ENCODE results near the gene VMA21.

The VMA21 gene

GRCh38 chrX:151396825-151397740 is at the start of gene VMA21:
Gene VMA21, plus strand, starts transcription at chrX:151397206. Its CDS starts 103 bp downstream, at chrX:151397309.
- peak; percentile 88 for DNase-seq

DNA sequence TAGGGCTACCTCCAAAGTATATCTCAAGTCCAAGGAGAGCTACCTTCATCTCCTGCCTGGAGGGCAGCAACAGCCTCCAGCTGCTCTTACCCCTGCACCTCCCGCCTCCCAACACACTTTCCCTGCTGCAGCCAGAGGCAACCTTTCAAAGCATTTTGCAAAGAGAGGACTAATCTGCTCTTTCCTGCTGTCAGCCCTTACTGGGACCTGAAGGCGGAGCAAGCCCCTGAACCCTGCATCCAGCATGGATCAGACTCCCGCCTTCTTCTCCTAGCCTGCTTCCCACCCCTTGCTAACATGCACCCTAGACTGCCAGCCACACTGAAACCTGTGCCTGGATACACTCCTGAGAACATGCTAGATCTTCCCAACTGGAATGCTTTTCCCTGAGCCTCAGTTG is 37.7 kb upstream of the VMA21 start:
- DNase-seq: no peak

DNA sequence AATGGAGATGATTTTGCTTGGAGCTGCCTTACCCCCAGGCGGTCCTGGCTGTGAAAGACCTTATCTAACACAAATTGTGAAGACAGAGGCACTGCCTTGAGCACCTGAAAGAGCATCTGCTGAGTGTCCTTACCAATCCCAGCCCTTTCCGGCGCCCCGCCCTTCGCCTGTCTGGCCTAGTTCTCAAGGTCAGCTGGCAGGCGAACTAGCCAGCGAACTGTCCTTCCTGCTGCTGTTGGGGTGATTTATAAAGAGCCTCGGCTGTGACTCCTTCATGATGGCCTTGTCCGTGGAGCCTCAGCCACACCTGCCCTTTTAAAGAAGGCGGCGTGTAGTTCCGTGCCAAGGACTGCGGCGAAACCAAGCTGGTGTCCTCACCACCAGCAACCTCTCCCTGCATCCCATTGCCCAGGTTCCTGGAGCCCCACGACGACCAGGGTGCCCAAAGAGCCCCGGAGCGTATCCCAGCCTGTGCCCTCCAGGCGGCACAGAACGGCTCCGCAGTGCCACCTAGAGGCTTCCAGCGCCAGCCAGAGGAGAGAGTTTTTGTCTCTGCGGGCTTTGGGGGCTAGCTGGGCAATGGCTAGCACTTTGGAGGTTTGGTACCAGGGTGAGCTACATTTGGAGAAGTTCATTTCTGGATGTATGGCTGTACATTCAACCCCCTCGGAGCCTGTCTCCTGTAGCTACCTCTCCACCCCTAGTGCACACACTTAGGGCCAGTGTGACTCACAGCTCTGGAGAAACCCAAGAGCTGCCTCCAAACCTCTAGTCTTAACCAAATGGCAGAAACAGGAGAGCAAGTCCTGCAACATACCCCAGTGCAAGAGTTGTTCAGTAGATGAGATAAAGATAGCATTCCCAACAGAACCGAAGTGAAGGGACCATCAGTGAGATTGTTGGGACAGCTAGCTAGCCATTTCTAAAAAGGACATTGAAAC is 36.8 kb upstream of the VMA21 start:
- DNase-seq: peak; percentile 35

DNA sequence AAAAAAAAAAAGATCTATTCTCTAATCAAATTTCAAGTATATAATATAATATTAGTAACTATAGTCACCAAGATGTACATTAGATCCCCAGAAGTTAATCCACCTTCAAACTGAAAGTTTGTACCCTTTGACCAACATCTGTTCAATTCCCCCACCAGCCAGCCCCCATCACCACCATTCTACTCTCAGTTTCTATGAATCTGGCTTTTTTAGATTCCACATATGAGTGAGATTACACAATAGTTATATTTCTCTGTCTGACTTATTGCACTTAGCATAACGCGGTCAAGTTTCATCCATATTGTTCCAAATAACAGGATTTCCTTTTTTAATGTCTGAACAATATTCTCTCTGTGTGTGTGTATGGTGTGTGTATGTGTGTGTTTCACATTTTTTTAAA is 33.7 kb upstream of the VMA21 start:
- no peak for DNase-seq

DNA sequence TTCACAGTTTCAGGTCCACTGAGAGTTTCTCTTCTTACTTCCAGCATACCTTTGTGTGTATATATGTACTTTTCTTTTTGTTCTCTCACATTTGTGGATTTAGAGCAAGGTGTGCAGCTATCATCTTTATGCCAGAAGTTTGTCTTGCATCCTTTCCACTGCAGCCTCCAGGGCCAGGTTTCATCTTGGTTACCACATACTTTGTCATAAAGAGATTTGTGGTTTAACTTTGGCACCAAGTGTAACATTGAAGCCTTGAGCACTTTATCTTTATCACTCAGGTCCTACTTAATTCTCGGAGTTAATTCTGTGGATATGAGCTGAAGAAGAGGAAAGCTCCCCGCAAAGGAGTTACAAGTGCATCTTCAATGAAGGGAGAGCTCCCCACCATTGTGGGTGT is 31.4 kb upstream of the VMA21 start:
- no peak for DNase-seq

GRCh38 chrX:151370906-151371305 is 26.1 kb upstream of the VMA21 start:
- no peak for DNase-seq

GRCh38 chrX:151384807-151385206 is 12.2 kb upstream of the VMA21 start:
- DNase-seq: no peak

DNA sequence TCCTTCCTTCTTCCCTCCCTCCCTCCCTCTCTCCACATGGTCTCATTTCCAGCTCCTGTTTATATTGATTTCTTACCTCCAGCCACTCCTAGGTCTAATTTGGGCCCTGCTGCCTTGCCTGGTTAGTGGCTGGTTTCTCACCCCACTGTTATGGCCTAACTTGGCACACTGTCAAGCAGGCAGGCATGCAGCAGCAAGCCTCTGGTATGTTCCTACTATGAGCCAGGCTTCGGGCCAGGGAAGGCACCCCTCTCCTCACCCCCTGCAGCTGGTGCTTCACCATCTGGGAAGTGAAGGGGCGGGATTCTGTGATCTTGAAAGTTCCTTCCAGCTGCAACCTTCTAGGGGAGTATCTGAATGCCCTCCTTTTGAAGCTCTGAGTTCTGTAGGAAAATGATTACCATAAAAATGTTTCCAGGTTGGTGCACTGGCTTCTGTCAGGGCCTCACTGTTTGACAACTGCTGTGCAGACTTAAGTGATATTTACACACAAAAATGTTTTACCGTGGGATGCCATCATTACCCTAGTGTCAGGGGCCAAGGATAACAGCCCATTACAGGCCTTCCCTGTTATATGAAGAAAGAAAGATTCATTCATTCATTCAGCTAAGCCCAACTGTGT is 10.1 kb upstream of the VMA21 start:
- DNase-seq: no peak

DNA sequence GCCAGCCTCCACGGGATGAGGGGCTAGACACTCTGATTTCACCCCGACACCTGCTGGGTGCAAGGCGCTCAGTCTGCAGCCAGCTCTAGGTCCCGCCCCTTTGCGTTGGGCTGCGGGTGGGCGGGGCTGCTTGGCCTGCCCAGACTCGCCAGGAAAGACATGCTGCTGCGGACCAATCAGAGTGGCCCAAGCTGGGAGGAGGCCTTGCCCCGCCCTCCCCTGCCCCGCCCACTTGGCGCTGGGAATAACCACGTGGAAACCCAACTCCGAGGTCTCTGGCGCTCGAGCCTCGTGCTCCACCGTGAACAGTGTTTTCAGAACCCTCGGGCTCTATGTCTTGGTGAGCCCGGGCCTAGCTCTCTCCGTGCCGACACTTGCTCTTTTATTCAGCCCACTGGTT is 5.3 kb upstream of the VMA21 start:
- no peak for DNase-seq

GRCh38 chrX:151393514-151393913 is 3.5 kb upstream of the VMA21 start:
- DNase-seq: peak; percentile 86

DNA sequence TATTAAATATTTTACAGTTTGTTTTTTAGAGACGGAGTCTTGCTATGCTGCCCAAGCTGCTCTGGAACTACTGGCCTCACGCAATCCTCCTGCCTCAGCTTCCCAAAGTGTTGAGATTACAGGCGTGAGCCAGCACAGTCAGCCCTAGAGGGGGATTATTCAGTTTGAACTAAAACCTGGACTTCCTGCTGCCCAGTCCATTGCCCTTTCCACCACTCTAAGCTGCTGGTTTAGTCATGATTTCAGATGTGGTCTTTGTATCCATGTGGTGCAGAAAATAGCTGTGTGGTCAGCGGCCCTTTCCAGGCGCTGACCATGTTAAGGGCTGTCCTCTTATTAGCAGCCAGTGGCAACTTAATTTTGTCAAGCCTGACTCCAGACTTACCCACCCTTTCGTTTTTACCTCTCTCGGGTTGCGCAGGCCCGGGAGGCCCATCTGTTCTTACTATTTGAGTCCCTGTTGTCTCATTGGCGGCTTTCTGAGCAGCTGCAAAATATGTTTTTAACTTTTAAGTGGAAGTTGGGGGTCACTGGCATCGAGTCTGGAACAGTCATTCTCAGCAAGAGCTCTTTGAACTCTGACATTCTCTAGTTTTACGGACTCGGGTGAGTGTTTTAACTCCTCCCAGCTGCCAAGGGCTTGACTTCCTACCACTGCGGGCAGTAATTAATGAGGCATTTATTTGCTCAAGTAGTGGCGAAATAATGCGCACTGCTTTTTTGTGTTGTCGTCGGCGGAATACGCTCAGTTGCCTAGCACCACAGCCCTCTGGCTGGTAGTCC is 773 bp upstream of the VMA21 start:
- peak; percentile 46 for DNase-seq

GRCh38 chrX:151397741-151398070 is 700 bp downstream of the VMA21 start:
- DNase-seq: peak; percentile 12

DNA sequence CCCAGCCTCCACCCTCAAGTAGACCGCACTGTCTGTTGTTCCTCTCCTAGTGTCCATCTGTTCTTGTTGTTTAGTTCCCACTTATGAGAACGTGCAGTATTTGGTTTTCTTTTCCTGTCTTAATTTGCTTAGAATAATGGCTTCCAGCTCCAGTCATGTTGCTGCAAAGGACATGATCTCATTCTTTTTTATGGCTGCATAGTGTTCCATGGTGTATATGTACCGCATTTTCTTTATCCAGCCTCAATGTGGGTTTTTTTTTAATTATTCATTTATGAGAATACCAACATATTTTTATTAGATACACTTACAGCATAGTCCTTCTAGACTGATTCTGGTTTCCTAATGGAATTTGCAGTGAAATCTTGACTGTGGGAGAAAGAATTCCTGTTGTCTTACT is 1.3 kb downstream of the VMA21 start:
- no peak for DNase-seq

DNA sequence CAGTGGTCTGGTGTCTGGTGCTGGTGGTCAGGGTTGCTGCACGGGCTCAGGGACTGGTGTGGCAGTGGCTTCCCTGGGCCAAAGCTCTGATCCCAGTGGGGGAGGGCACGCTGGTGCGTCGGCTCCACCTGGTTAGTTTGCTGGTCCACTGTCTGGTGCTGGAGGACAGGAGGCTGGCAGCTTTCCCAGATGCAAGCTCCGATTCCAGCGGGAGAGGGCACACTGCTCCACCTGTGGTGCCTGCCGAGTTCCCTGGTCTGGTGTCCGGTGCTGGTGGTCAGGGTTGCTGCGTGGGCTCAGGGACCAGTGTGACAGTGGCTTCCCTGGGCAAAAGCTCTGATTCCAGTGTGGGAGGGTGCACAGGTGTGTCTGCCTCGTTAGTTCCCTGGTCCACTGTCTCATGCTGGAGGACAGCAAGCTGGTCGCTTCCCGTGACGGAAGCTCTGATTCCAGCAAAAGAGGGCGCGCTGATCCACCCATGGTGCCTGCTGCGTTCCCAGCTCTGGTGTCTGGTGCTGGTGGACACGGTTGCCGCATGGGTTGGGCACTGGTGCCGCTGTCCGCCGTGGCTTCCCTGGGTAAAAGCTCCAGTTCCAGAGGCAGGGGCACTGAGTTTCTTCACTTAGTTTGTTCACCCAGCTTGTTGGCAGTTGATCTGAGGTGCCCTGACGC is 5.8 kb downstream of the VMA21 start:
- DNase-seq: no peak

DNA sequence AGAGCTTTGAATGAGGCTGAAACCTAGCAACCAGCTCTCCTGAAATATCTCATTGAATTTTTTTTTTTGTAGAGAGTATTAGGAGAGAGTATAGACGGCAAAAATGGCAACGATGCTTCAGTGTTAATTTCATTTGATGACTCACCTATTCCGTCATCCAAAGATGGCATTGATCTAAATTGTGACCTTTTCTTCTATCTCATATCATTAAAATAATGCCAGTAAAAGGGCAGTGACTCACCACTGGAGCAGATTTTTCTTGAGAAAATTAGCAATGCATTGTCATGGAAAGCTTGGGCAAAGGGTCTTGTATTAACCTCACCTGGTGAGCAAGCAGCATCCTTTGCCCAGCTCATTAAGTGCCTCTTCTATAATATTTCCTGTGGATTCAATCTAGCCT is 19.6 kb downstream of the VMA21 start:
- DNase-seq: no peak

- DNase-seq: no peak
Measured at GRCh38 chrX:151419782-151420181, 22.8 kb downstream of the VMA21 start.

DNA sequence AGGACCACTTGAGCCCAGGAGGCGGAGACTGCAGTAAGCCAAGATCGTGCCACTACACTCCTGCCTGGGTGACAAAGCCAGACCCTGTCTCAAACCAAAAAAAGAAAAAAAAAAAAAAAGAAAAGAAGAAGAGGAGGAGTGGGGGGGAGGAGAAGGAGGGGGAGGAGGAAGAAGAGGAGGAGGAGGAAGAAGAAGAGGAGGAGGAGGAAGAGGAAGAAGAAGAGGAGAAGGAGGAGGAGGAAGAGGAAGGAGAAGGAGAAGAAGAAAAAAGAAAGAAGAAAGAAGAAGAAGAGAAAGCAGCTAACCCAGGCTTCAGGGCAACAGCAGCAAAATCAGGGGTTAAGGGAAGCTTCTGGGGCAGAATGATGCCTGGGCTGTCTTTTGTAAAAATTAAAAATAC is 27.5 kb downstream of the VMA21 start:
- no peak for DNase-seq

DNA sequence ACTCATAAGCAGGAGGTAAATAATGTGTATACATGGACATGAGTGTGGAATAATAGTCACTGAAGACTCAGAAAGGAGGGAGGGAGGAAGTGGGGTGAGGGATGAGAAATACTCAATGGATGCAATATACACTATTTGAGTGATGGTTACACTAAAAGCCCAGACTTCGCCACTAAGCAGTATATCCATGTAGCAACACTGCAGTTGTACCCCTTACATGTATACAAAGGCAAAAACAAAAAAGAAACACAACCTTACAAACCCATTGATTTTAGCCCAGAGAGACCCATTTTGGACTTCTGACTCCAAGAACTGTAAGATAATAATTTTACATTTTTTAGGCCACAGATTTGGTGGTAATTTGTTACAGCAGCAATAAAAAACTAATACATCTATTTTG is 51.5 kb downstream of the VMA21 start:
- DNase-seq: no peak

DNA sequence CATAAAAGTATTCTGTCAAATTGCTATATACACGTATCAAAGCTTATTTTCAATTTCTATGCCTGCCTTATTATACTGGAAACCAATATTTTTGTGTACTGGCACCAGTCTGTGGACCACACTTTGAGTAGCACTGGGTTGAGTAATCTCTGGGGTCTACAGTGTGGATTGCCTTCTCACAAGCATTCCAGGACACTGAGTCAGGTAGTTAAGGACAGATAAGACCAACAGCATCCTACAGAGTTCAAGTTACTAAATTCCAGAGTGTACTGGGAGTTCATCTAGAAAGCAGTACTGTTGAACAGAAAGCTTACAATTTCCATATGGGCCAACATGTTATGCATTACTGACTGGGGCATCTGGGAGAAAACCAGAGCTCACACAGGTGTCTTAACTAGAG is 61.8 kb downstream of the VMA21 start:
- DNase-seq: no peak
